ENCODE measurements around the gene DPM3.
A peak's percentile ranks its signal among the peaks of the same experiment; 100 is the strongest.
"Not testable (repeated sequence)": the region's sequence is repeated elsewhere in the genome, so short reads cannot be mapped to it uniquely, and the experiment has no call there.

DPM3 gene

GRCh38 chr1:155162631-155163030 is 22.3 kb upstream of the DPM3 start:
- not testable (repeated sequence) for H3K4me3 ChIP-seq (ENCODE audit: low read depth, low read length)

- no peak overlapping the region for H3K4me3 ChIP-seq (ENCODE audit: low read depth, low read length)
Observed at GRCh38 chr1:155160128-155160527, 19.8 kb upstream of the DPM3 start.

- no peak overlapping the region for H3K4me3 ChIP-seq (ENCODE audit: low read depth, low read length)
Observed at GRCh38 chr1:155158991-155159390, 18.7 kb upstream of the DPM3 start.

GRCh38 chr1:155155996-155156643 is 15.8 kb upstream of the DPM3 start:
- not testable (repeated sequence) for H3K4me3 ChIP-seq (ENCODE audit: low read depth, low read length)

- H3K4me3 ChIP-seq (ENCODE audit: low read depth, low read length) = no peak overlapping the region
Observed at GRCh38 chr1:155145491-155145890, 5.2 kb upstream of the DPM3 start.

GRCh38 chr1:155141749-155142148 is 1.4 kb upstream of the DPM3 start:
- H3K4me3 ChIP-seq (ENCODE audit: low read depth, low read length) = no peak overlapping the region

- H3K4me3 ChIP-seq (ENCODE audit: low read depth, low read length) = peak overlapping the region; percentile 93
Observed at GRCh38 chr1:155140630-155140953, 261 bp upstream of the DPM3 start.

- H3K4me3 ChIP-seq (ENCODE audit: low read depth, low read length) = no peak overlapping the region
Observed at GRCh38 chr1:155137154-155137949, 3.0 kb downstream of the DPM3 start.

- peak overlapping the region; percentile 75 for H3K4me3 ChIP-seq (ENCODE audit: low read depth, low read length)
Observed at GRCh38 chr1:155136748-155137147, 3.6 kb downstream of the DPM3 start.

GRCh38 chr1:155135415-155136028 is 4.8 kb downstream of the DPM3 start, which contains the start of gene SLC50A1:
SLC50A1 (plus strand) TSS chr1:155135852; CDS start chr1:155135912, 60 bp downstream.
- peak within 1 kb of the TSS; percentile 75 for H3K4me3 ChIP-seq (ENCODE audit: low read depth, low read length)

- H3K4me3 ChIP-seq (ENCODE audit: low read depth, low read length) = peak overlapping the region; percentile 75
Observed at GRCh38 chr1:155134880-155135414, 5.4 kb downstream of the DPM3 start.

GRCh38 chr1:155134322-155134721 is 6.0 kb downstream of the DPM3 start:
- H3K4me3 ChIP-seq (ENCODE audit: low read depth, low read length) = no peak overlapping the region

- no peak overlapping the region for H3K4me3 ChIP-seq (ENCODE audit: low read depth, low read length)
Observed at GRCh38 chr1:155133799-155134281, 6.5 kb downstream of the DPM3 start.

GRCh38 chr1:155131856-155132255 is 8.5 kb downstream of the DPM3 start:
- H3K4me3 ChIP-seq (ENCODE audit: low read depth, low read length) = no peak overlapping the region

GRCh38 chr1:155131285-155131684 is 9.0 kb downstream of the DPM3 start:
- H3K4me3 ChIP-seq (ENCODE audit: low read depth, low read length) = no peak overlapping the region

- H3K4me3 ChIP-seq (ENCODE audit: low read depth, low read length) = peak overlapping the region; percentile 30
Observed at GRCh38 chr1:155130272-155131006, 9.9 kb downstream of the DPM3 start.

- H3K4me3 ChIP-seq (ENCODE audit: low read depth, low read length) = peak overlapping the region; percentile 13
Observed at GRCh38 chr1:155128755-155129473, 11.4 kb downstream of the DPM3 start.

- H3K4me3 ChIP-seq (ENCODE audit: low read depth, low read length) = peak overlapping the region; percentile 35
Observed at GRCh38 chr1:155127967-155128754, 12.2 kb downstream of the DPM3 start.

Data from iPS-11a (cell line).